HG02610 (cell line): ENCODE results near the gene POU6F2.
"Not testable (repeated sequence)": the region's sequence is repeated elsewhere in the genome, so short reads cannot be mapped to it uniquely, and the experiment has no call there.

ENCODE experiments used
- ATAC-seq: cut with Tn5 transposase; IDR thresholded peaks from one replicate; pipeline ENCODE4 v1.9.1; 2021; ENCODE audit warnings: mild to moderate bottlenecking, moderate library complexity; ENCODE audit not compliant: unreplicated experiment

The POU6F2 gene

DNA sequence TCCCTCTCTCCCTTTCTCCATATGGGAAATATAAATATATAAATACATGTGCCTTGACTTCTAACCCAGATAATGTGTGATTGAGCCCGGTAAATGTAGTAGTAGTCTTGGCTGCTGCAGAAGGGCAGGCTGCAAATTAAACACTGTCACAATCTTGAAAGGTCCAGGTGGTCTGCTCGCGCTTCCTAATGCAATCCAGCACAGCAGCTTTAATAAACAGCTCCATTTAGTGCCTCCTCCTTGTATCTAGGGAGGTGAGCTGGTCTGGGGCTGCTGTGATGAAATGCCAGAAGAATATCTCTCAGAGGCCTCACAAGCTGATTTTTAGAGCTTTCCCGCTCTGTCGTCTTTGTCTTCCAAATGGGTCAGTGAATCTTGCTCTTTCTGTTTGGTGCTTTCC, 782 bp downstream of the POU6F2 start:
- ATAC-seq = no peak

DNA sequence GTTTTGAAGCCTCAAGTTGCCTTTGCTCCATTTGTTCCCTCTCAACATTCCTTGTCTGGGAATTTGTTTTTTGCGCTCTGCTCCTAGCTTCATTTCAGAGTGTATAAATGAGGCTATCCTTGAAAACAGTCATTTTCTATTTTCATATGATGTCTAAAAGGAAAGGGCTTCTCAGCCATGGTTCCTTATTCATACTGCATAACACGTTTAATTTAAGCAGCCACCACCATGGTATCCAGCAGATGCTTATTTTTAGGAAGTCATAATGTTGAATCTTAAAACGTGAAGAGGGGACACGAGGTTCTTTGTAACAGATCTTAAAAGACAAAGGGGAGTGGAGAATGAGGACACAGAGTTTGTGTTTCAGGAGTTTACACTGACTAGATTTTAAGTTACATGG, 14.5 kb downstream of the POU6F2 start:
- no peak for ATAC-seq

DNA sequence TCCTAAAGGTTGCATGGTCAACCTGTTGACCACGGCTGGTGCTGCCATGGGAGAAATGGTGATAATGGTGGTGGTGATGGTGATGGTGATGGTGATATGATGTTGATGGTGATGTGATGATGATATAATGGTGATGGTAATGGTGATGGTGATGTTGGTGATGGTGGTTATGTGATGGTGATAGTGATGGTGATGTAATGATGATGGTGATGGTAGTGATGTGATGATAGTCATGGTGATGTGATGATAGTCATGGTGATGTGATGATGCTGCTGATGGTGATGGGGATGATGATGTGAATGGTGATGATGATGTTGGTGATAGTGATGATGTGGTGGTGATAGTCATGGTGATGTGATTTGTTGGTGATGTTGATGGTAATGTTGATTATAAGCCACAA, 23.9 kb downstream of the POU6F2 start:
- ATAC-seq = no peak

DNA sequence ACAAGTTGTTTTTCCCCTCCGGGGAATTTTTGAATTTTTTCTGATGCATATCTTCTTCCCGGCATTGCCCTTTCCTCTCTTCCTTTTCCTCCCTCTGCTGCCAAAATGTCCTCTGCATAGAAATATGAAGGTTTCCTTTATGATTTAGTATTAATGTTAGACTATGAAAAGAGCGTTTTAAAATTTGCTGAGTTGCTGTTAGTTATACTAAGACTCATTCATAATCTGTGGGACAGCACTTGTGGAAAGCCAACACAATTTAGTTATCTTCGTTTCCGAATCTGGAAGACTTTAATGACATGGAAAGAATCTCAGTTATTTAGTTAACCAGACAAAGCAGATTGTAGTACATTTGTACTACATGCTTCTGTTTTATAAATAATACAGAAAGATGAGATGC, 25.0 kb downstream of the POU6F2 start:
- ATAC-seq = no peak

DNA sequence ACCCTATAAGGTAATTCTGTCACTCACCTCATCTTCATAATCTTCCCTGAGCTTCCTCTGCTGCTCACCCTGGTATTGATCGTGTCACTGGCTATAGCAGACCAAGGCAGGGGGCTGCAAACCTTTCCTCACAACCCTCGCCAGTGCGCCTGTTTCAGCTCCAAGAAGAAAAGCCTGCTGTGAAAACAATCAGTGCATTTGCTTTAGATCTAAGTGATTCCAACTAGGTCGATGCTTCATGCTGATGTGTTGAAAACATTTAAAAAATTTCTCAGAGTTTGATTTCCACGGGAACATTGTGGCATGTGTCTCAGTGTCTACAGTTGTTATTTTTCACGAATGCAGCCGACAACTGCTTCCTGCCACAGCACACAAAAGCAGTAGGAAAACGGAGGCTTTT, 27.3 kb downstream of the POU6F2 start:
- ATAC-seq = no peak

DNA sequence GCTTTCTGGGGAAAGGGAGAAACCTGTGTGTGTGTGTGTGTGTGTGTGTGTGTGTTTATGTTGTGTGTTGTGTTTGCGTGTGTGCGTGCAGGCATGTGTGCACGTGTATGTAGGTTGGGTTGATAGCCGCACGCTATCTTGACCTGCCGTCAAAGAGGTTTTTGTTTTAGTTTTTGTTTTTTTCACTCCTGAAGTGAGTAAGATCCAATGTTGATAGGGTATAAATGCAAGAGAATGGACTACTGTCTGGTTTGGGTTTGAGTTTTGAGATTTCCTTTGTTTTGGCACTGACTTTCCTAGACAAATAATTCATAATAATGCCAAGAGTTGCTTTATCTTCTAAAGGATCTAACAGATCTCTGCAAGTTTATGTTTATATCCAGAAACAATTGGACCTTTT, 27.8 kb downstream of the POU6F2 start:
- no peak for ATAC-seq

DNA sequence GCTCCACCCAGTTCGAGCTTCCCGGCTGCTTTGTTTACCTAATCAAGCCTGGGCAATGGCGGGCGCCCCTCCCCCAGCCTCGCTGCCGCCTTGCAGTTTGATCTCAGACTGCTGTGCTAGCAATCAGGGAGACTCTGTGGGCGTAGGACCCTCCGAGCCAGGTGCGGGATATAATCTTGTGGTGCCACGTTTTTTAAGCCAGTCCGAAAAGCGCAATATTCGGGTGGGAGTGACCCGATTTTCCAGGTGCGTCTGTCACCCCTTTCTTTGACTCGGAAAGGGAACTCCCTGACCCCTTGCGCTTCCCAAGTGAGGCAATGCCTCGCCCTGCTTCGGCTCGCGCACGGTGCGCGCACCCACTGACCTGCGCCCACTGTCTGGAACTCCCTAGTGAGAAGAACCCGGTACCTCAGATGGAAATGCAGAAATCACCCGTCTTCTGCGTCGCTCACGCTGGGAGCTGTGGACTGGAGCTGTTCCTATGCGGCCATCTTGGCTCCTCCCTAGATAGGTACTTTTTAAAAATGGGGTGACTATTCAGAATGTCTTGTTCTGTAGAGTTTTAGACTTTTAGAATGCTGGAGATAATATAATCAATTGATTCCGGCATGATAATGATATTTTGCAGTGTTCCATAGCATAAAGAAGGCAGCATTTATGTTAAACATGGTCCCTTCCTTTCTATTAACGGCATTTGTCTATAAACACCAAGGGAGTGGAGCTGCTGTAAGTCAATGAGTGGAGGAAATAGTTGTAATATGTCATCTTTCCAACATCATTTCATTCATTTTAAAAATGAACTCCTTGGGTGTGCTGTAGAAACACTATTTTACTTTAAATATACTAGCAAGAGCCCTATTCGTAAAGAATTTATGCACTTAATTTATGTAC, 35.6 kb downstream of the POU6F2 start:
- ATAC-seq = not testable (repeated sequence)

DNA sequence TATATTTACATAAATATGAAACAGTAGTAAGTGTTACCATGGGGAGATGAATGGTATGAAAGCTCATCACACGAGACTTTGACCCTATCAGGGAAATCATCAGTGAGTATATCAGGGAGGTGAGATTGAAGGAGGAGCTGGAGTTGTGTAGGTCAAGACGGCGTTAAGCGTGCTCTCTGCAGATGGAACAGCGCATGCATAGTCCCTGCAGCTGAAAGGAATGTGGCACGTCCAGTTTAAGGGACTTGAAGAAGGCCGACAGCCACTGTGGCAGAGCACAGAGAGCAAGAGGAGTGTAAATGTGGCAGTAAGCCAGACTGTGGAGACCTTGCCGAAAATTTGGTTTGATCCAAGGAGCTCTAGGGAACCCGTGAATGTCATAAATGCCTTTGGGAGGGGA, 38.9 kb downstream of the POU6F2 start:
- ATAC-seq = no peak

DNA sequence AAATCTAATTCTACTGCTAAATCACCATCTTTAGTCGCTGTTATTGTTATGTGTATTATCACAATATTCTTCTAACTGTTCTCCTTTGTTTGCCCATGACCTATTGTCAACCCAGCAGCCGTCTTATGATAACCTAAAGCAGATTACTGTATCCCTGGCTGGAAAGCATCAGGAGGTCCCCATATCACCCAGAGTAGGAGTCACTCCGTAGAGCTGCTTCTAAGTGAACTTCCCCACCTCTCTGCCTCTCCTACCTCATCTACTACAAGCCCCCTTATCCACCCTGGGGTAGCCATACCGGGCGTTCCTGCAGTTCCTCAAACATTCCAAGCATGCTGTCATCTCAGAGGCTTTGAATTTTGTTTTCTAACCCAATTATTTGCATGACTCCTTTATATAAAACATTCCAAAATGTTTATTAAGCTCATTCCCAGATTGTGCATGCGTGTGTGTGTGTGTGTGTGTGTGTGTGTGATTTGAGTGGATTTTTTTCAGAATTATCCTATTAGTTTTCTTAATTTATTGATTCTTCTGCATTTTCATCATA, 39.7 kb downstream of the POU6F2 start:
- ATAC-seq = no peak

DNA sequence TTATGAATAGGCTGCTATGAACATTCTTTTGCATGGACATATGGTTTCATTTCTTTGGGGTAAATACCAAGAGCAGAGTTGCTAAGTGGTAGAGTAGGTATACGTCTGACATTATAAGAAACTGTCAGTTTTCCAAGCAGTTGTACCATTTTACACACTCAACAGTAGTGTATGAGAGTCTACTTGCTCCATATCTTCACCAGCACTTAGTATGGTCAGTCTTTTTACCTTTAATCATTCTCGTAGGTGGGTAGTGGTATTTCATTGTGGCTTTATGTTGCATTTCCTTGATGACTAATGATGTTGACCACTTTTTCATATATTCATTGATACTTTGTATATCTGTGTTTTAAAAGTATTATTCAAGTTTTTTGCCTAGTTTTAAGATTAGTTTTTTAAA, 45.1 kb downstream of the POU6F2 start:
- ATAC-seq = no peak

DNA sequence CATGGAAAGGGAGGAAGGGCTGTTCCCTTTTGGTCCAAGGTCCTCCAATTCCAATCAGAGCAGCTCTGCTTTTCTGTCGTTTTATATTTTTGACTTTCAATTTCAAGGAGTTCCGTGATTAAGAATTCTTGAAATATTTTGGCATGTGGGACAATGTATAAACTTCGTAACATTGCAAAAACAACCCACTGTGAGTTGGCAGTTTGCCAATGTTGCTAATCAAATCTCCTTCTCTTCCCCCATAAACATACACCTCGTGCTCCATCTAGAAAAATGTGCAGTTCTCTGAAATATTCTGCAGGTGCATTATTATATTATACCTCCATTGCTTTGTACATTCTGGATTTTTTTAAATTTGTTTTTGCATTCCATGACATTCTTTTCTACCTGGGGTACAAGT, 49.8 kb downstream of the POU6F2 start:
- no peak for ATAC-seq

DNA sequence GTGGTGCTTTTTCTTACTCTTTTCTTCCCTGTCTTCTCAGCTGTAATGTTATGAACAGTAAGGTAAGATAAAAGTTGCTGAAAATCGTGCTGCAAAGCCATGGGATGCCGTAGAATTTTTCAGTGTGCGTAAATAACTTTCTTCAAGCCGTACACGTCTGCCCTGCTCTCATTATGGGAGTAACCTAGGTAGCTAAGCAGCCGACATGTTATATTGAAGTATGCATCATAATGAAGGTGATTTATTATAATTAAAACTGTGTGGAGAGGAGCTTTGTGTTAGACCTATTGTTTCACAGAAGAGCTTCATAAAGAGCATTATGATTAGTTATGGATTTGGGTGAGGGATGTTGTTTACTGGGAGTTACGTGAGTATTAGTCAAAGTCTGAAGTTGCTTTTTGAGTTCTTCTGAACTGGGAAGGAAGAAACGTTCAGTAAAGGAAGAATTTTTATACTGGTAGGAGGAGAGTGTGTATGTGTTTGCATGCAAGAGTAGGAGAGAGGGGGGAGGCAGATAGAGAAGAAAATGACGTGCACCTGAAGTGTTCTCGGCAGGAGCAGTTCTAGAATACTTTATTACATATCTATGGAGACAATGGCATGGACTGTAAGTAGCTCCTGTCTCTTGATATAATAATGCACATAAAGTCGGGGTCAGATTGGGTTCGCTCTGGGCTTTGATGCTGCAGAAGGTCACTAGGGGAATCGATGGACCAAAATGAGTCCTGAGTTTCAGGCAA, 56.3 kb downstream of the POU6F2 start:
- no peak for ATAC-seq

DNA sequence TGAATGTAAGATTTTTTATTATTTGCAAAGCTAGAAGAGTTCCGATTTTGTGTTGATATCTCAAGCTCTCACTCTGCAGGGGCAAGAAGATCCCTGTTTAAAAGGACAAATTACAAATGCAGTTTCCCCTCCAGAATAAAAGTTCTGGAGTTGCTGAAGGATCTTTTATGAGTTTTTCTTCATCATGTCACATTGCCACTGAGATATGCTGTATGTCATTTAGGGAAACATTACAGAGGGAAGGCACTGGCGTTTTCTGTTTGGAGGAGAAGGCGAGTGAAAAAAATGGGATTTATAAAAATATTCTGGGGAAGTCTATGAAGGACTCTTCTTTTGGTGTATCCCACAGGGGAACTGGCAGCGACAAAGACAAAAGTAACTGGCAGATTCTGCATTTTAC, 57.4 kb downstream of the POU6F2 start:
- no peak for ATAC-seq

DNA sequence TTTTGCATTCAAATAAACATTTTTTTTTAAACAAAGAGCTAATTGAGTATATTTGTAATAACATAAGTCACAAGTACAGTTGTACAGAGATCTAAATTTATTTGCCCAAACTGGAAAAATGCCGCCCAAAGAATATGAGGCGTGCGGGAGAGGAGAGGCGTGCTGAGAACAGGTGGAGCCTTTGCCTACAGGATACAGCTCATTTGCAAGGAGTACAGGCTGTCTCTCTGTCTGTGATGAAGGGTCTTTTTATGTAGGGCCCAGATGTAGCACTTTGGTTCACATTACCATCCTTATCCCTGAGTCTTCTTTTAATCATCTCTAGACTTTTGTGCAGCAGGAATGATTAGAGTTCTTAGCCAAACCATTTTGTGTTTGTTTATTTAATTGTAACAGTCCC, 58.2 kb downstream of the POU6F2 start:
- no peak for ATAC-seq

DNA sequence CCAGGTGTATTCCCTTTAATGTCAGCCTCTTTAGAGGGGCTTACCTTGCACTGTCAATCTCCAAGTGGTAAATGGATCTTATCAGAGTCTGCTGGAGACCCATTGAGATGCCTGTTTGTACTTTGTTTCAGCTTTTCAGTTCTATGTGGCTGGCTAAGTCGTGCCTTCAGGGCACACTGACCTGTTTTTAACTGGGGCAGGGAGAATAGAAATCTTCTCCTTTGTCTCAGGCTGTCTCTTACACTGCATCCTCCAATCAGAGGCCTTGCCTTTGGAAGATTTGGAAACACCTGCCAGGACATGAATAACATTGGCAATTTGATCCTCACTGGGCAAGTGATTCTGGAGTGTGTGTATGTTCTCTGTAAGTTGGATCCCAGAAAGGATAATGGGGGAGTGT, 65.0 kb downstream of the POU6F2 start:
- no peak for ATAC-seq

DNA sequence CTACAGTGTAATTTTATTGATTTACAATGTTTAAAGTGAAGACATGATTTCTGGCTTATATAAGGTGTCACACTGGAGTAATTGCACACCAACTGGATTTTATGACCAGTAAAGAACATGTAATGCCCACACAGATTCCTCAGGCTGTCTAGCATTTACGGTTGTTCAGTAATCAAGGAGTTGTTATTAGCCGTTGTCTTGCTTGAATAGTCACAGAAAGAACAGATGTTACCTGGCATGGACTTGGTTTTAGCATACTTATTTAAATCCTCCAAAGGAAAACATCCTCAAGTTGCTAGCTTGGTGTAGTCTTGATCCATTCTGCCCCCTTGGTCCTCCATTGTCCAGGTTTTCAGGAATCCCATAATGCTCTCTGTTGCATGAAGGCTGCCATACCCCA, 65.8 kb downstream of the POU6F2 start:
- no peak for ATAC-seq

DNA sequence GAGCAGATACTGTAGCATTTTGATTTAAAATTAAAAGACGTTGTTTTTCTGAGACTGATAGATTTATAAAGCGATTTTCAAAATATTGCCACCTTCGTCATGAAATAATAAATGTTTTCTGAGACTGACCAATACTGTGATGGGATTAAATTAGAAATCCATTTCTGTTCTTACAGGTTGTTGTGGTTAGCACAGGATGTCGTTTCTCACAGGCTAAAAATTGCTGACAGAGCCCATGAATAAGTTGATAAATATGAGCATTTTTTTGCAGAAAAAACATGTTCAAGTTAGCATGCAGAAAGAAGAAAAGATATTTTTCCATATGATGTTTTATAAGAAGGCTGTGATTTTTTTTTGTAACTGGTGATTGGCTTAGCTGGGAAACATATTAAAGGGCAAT, 66.8 kb downstream of the POU6F2 start:
- ATAC-seq = no peak

DNA sequence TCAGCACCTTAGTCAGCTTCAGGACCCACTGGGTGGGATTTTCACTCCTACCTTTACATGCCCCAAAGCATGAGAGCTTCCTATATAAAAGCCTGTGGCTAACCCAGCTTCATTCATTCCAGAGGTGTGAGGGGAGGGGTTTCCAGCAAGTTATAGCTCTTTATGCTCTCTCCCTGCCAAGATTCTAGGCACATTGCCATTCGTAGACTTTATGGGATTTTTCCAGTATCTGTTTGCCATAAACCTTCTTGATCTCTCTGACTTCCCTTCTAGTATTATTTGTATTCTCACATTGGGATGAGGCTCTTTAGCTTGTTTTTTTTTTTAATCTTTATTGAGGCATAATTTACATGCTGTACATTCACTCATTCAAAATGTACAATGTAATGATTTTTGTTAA, 67.5 kb downstream of the POU6F2 start:
- no peak for ATAC-seq

DNA sequence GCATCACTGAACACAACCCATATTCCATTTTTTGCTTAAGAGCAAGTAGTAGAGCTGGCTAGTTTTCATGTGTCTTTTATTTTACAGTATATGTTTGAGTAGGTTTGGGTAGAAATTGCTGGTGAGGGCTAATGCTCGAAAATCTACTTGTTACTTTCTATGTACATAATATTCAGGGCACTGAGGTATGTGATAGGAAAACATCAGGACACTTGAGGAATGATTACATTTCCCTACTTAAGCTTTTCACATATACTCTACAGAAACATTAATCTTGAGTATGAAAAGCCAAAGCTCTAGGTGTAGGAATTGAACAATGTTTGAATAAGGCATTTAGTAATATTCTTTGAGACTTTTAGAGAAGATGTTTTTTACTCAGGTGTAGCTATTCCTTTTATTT, 73.6 kb downstream of the POU6F2 start:
- ATAC-seq = no peak

DNA sequence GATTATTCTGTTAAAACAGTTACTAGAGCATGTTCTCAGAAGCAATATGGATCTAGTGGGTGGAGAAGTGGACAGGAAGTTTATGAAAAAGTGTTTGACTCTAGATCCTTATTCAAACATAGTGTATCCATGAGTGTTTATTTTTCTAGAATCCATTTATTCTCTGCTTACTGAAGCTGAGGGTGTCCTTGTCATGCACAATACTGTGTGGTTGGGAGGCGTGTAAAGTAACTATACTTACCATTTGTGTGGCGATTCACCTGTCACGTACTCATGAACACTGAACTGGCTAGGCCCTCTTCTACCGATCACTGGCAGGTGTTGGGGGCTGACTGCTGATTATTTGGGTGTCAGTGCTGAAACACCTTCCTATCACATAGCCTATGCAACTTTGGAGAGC, 74.0 kb downstream of the POU6F2 start:
- ATAC-seq = no peak

DNA sequence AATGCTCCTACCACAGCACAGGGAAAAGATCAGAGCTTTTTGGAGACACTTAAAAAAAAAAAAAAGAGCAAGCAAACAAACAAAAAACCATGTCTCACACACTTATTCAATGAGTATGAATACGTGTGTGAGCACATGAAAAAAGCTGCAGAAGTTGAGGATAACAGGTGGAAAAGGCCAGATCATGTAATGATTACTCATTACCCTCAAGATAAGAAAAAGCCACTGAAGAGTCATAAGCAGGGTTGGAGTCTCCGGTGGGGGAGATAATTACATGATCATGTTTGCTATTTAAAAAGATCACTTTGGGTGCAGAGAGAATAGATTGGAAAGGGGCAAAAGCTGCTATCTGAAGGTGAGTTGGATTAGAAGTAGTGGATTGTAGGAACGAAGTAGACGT, 77.0 kb downstream of the POU6F2 start:
- no peak for ATAC-seq

DNA sequence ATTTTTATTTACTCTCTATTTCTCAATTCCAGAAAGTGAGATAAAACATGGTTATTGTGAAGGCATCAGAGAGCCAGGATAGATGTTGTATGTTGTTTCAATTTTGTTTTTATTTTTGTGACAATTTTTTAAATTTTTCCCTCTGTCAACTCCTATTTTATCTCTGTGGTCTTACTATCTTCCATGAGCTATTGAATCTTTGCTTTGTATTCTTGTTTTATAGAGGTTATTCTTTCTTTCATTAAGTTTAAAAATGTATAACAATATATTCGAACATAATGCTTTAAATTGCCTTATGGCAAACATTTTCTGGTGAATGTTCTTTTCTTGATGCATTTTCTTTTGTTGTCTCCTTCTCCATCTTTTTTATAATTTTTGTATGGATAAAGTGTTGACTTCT, 78.4 kb downstream of the POU6F2 start:
- ATAC-seq = no peak
